IPS-NIHi11 (cell line): ENCODE measurements around the gene EDN2.

Source experiments
- DNase-seq: peaks from one replicate; pipeline ENCODE4 v3.0.0; 2012; ENCODE audit warnings: mixed read lengths, low spot score

Gene EDN2

GRCh38 chr1:41517062-41517438, 32.6 kb upstream of the EDN2 start:
- DNase-seq: no peak

DNA sequence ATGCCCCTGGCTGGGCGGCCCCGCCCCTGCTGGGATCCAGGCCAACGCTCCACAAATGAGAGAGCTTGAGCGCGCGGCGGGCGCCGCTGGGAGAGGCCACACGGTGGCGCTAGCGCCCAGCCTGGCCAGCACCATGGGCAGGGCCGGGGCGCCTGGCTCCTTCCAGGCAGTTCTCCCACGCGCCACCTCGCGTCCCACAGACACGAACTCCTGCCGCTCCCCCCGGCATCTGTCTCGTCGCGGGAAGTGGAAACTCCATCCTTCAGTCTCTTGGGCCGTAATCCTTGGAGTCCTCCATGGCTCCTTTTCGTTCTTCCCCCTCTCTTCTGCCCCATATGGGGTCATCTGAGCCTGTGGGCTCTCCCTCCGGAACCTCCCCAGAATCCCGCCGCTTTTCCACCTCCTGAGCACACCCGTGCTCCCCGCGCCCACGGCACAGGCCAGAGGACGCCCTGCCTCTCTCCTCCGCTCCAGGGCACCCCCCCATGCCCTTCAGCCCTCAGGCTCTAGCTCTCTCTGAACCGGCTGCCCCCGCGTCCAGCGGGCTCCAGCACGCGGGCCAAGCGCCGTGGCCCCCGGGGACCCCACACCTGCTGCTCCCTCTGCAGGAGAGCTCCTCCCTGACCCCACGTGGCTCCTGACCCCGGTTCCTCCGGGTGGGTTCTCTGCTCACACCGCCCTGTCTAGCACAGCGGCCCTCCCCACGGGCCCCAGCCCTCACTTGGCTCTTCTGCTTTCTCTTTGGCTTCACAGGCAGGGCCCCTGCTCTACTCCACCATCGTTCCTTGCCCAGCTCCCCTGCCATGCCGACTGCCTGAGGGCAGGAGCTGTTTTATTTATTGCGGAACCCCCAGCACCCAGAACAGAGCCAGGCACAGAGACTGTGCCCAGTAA, 31.9 kb upstream of the EDN2 start:
- peak; percentile 98 for DNase-seq

- DNase-seq: no peak
These were observed 31.3 kb upstream of the EDN2 start for GRCh38 chr1:41515778-41516167.

DNA sequence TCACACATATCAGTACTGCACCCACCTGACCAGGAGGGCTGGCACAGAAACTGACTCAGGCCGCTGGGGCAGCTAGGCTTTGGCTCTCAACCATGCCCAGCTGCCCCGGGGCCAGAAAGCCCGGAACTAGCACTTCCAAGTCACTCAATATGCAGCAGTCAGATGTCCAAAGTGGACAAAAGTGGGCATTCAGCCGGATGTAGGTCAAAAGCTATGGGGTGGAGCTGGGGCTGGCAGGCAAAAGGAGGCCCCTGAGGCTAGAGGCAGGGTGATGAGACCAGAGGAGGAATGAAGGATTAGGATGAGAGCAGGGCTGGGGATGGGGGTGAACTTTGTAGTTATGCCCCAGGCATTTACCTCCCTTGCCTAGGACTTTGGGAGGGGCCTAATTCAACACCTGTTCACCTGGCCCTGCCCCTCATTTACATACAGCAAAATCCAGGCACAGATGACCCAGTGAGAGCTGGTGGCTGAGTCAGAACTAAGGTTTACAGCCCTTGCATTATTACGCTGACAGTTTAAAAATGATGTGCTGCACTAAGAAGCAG, 30.7 kb upstream of the EDN2 start:
- no peak for DNase-seq

- no peak for DNase-seq
These were observed 29.9 kb upstream of the EDN2 start for GRCh38 chr1:41514381-41514780.

DNA sequence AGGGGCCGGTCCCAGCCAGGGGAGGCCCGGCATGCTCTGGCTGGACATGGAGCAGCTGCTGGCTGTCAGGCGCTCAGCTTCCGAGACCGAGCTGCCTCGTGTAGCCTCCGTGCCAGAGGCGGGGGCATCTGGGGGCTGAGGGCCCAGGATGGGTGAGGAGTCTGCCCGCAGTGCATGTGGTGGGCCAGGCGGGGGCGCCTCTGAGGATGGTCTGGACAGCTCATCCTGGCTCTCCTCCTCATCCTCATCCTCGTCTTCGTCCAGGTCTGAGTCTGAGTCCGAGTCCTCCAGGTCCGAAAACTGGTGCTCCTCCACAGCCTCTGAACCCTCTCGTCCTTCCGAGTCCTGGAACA, 28.9 kb upstream of the EDN2 start:
- peak; percentile 86 for DNase-seq

DNA sequence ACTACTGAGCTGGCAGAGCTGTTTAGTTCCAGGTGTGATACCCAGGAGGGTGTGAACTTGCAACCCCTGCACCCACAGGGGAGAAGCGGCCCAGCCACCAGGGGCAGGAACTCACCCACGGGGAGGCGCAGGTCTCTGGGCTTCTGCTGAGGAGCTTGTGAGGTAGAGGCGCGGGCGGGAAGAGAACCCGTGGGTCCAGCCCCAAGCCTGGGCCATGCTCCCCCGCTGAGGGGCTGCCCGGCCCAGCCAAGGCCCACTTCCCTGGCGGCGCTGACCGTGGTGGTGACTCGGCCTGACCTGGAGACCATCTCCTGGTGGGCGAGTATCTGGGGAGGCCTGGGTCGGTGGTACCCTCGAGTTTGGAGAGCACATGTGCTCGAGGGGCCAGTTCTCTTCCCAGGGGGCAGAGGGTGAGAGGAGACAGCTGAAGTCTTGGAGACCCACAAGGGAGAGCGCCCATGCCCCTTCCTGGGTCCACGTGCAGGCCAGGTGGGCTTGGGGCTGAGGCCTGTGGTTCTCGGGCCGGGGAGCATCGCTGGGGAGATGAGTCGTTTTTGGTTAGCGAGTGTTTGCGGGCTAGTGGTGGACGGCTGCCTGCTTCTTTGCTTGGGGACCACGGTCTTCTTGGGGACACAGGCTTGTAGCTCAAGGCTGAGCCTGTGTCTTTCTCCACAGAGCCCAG, 28.4 kb upstream of the EDN2 start:
- no peak for DNase-seq

- no peak for DNase-seq
These were observed 26.7 kb upstream of the EDN2 start for GRCh38 chr1:41511239-41511540.

DNA sequence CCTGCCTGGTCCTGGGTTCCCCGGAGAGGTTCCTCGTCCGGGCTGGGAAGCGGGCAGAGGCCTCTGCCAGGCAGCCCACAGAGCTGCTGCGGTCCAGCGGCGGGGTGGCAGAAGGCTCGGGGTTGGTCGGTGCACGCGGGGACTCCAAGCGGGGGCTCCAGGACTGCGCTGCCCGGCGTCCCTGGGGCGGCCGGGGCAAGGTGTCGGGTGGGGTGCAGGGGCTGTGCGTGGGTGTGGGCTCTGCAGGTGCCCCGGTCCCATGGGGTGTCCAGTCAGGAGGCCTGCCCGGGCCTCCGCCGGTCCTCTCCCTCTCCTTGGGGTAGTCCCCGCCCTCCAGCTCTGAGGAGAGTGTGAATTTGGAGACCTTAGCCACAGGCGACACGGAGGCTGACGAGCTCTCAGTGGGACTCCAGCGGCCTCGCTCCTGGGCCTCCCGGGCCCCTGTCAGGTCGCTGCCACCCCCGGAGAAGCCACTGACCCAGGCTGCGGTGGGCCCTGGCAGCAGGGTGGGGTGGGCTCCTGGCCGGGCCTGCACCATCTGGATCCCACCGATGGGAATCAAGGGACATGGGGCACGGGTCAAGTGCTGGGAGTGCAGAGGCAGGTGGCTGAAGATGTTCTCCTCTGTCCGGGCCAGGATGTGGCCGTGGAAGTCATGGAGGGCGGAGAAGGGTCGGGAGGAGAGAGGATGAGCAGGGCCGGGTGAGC, 26.2 kb upstream of the EDN2 start:
- no peak for DNase-seq

- DNase-seq: no peak
These were observed 24.8 kb upstream of the EDN2 start for GRCh38 chr1:41509270-41509671.

GRCh38 chr1:41508290-41508689, 23.8 kb upstream of the EDN2 start:
- DNase-seq: no peak

GRCh38 chr1:41507836-41508235, 23.4 kb upstream of the EDN2 start:
- DNase-seq: no peak

DNA sequence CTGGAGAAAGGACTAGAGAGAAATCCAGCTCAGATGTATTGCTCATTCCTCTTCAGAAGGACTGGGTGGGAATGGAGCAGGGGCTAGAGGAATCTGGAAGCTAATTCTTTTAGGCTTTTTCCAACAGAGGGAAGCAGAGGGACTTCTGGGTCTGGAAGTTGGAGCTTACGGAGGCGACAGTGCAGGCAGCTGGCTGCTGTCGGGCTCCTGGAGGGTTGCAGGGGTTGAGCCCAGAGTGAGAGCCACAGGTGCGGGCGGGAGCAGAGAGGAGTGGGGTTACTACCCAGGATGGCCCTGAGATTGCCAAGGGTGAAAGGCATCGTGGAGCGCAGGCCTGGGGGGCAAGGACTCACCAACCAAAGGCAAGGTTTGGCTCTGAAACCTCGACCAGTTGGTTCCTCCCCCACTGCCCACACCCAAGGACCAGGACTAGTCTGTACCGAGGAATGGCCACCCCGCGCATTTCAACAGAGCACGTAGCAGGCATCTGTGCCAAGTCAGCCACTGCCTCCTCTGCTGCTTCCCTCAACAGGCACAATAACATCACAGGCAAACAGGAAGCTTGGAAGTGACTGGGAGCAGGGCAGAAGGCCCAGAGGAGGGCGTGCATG, 22.7 kb upstream of the EDN2 start:
- no peak for DNase-seq

- no peak for DNase-seq
These were observed 19.9 kb upstream of the EDN2 start for GRCh38 chr1:41504114-41505035.

- no peak for DNase-seq
These were observed 19.1 kb upstream of the EDN2 start for GRCh38 chr1:41503538-41504113.

DNA sequence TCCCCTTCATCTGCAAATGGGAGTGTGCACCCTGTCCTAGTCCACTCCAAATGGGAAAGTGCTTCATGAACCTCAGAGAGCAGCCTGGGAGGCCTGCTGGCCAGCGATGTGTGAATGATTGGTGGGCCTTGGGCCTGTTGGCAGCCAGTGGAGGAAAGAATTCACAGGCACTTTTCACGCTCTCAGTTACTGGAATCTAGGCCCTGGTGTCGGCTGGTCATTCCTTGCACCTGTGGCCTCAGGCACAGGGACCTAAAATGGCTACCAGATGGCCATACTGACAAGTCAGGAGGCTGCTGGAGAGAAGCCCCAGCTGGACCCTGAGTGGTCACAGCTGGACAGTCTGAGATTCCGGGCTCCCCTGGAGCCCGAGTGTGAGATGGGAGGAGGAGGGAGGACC, 18.4 kb upstream of the EDN2 start:
- DNase-seq: no peak

DNA sequence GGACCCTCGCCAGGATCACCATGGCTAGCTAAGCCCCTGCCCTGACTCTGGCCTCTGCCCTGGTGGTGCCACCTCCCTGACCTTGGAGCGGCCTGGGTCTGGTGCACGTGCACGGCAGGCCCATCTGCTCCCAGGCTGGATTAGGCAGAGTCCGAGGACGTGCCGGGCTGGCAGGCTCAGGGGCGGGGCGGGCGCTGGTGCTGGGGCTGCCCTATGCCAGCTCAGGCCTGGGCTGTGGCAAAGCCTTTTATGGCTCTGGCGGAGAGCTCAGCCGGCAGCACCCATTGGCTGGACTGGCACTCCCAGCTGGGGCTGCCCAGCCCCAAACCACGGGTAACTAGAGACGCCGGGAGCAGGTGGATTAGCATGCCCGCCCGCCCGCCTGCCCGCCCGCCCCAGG, 17.1 kb upstream of the EDN2 start:
- DNase-seq: peak; percentile 63

GRCh38 chr1:41500781-41501518, 16.5 kb upstream of the EDN2 start:
- DNase-seq: no peak

DNA sequence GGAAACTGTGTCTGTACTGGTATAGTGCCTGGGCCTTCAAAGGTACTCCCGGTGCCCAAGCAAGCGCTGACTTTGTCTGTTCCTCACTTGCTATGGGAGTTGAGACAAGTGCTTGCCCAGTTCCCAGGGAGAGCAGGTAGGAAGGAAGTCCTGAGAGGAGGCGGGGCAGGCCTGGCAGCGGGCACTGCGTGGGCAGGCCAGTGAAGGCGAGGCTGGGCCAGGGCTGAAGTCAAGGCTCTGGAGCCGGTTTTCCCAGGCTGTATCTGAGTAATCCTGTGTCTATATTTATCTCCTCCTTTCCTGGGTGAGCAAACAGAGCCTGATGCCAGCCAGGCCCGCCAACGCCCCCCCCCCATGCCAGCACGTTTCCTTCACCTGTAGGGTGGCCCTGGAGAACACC, 15.9 kb upstream of the EDN2 start:
- no peak for DNase-seq

GRCh38 chr1:41499591-41499990, 15.1 kb upstream of the EDN2 start:
- no peak for DNase-seq
